ENCODE measurements around the gene PAQR5. TPM values are rescaled to one million over a fixed set of nuclear protein-coding genes. Genes with fewer than 3 reads are reported as not detected.

Gene PAQR5
- total RNA-seq, 2 donors from 2014 or later, result 1.2 to 6.1 TPM

DNA sequence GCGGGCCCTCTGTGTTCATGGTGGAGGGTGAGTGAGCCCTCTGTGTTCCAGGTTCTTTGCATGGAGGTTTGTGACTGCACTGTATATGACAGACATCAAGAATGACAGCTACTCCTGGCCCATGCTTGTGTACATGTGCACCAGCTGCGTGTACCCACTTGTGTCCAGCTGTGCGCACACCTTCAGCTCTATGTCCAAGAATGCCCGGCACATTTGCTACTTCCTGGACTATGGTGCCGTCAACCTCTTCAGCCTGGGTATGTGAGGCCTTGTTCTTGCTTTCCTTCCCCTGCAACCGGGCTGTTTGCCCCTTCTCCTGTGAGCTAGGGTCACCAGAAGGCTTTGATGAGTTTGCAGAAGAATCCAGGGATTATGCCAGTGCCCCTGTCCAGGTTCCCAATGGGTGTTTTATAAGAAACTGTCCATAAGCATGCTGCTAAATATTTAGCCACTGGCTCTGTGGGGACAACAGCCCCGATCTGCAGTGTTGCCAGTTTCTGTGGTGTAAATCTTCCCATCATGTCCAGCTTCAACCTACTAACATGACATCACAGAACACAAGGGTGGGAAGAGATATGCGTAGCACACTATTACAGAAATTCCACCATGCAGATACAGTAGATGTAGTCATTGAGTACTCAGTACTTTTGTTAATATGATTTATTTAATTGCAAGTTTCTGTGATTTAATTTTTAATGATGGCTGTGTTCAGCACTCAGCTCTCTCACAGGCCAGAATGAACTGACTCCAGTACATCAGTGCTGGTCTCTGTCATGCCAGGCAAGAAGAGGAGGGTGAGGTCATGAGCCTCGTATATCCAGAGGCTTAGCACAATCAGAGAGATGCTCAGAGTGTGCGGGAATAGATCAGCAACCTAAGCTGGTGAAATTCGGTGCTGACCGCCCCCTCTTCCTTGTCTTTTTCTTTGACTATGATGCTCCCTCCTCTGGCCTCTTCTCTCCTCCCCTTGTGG lies 86.2 kb downstream of the PAQR5 start:
- no peaks in the 10 kb centered on the region for H3K9me3 ChIP-seq
- no peak for TF ChIP-seq CTCF (IDR thresholded peaks at IDR 0.05)
- H3K4me3 ChIP-seq, result no peak overlapping the region
- no peaks in the 10 kb centered on the region for H3K27me3 ChIP-seq (replicated peaks; ENCODE audit: insufficient read depth)
- DNase-seq (ENCODE audit: low spot score) (no peak), ATAC-seq (ENCODE audit: insufficient number of reproducible peaks, low FRiP score, low read depth) (no peak)
- no peak overlapping the region for H3K27ac ChIP-seq
- no peaks in the 10 kb centered on the region for H3K4me1 ChIP-seq (ENCODE audit: control insufficient read depth in 1 of 2, low read depth in 2 of 2)
- H3K36me3 ChIP-seq, result no peaks in the 10 kb centered on the region

DNA sequence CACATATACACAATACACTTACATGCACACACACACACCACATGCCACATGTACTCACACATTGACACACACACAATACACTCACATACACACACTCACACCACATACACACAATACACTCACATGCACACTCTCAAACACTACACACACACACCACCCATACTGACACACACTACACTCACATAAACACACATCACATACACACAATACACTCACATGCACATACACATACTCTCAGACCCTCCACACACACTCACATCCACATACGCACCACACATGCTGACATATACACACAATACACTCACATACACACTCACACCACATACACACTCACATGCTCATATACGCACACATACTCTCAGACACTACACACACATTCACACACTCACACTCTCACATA lies 87.1 kb downstream of the PAQR5 start:
- H3K27ac ChIP-seq, result no peak overlapping the region
- H3K36me3 ChIP-seq, result no peaks in the 10 kb centered on the region
- no peaks in the 10 kb centered on the region for H3K9me3 ChIP-seq
- no peak for ATAC-seq (ENCODE audit: insufficient number of reproducible peaks, low FRiP score, low read depth)
- H3K4me1 ChIP-seq (ENCODE audit: control insufficient read depth in 1 of 2, low read depth in 2 of 2), result no peaks in the 10 kb centered on the region
- H3K27me3 ChIP-seq (replicated peaks; ENCODE audit: insufficient read depth), result no peaks in the 10 kb centered on the region
- TF ChIP-seq CTCF (IDR thresholded peaks at IDR 0.05), result no peak
- no peak for DNase-seq (ENCODE audit: low spot score)
- no peak overlapping the region for H3K4me3 ChIP-seq

- Histone ChIP-seq H3K27me3 (replicated peaks; ENCODE audit: insufficient read depth) (no peaks in the 10 kb centered on the region), H3K36me3 (no peaks in the 10 kb centered on the region), H3K27ac (no peak overlapping the region), H3K4me3 (no peak overlapping the region), H3K4me1 (ENCODE audit: control insufficient read depth in 1 of 2, low read depth in 2 of 2) (no peaks in the 10 kb centered on the region), H3K9me3 (no peaks in the 10 kb centered on the region)
- ATAC-seq (ENCODE audit: insufficient number of reproducible peaks, low FRiP score, low read depth) (no peak), DNase-seq (ENCODE audit: low spot score) (no peak)
- TF ChIP-seq CTCF (IDR thresholded peaks at IDR 0.05), result no peak
Observed at GRCh38 chr15:69386284-69386683, 87.6 kb downstream of the PAQR5 start.

GRCh38 chr15:69388260-69388705 lies 89.6 kb downstream of the PAQR5 start:
- no peak overlapping the region for H3K27ac ChIP-seq
- no peaks in the 10 kb centered on the region for H3K27me3 ChIP-seq (replicated peaks; ENCODE audit: insufficient read depth)
- TF ChIP-seq CTCF (IDR thresholded peaks at IDR 0.05), result no peak
- no peak for DNase-seq (ENCODE audit: low spot score)
- H3K9me3 ChIP-seq, result no peaks in the 10 kb centered on the region
- H3K36me3 ChIP-seq, result no peaks in the 10 kb centered on the region
- H3K4me1 ChIP-seq (ENCODE audit: control insufficient read depth in 1 of 2, low read depth in 2 of 2), result no peaks in the 10 kb centered on the region
- no peak for ATAC-seq (ENCODE audit: insufficient number of reproducible peaks, low FRiP score, low read depth)
- no peak overlapping the region for H3K4me3 ChIP-seq

- peaks cover 0 to 3% of the 10 kb centered on the region in 2 donors for H3K4me1 ChIP-seq (ENCODE audit: control insufficient read depth in 1 of 2, low read depth in 2 of 2)
- no peak overlapping the region for H3K4me3 ChIP-seq
- DNase-seq (ENCODE audit: low spot score) (no peak), ATAC-seq (ENCODE audit: insufficient number of reproducible peaks, low FRiP score, low read depth) (no peak)
- H3K9me3 ChIP-seq, result no peaks in the 10 kb centered on the region
- H3K36me3 ChIP-seq, result no peaks in the 10 kb centered on the region
- no peaks in the 10 kb centered on the region for H3K27me3 ChIP-seq (replicated peaks; ENCODE audit: insufficient read depth)
- no peak overlapping the region for H3K27ac ChIP-seq
- TF ChIP-seq CTCF (IDR thresholded peaks at IDR 0.05), result no peak
Observed at GRCh38 chr15:69389426-69389825, 90.7 kb downstream of the PAQR5 start.

Data from thoracic aorta (tissue), 2 donors.